HG03064 (cell line): ENCODE data around the gene ADAMTS14.

Experiments used
- ATAC-seq: cut with Tn5 transposase; IDR thresholded peaks from one replicate; pipeline ENCODE4 v1.9.1; 2021; ENCODE audit warnings: low read depth; ENCODE audit not compliant: unreplicated experiment

ADAMTS14 gene

GRCh38 chr10:70726909-70727495, 54.7 kb downstream of the ADAMTS14 start:
- ATAC-seq, result no peak

GRCh38 chr10:70728328-70728727, 56.0 kb downstream of the ADAMTS14 start:
- ATAC-seq, result no peak

GRCh38 chr10:70729763-70730357, 57.6 kb downstream of the ADAMTS14 start:
- no peak for ATAC-seq

- no peak for ATAC-seq
Observed at GRCh38 chr10:70730955-70731354, 58.6 kb downstream of the ADAMTS14 start.

- ATAC-seq, result no peak
Observed at GRCh38 chr10:70732569-70732968, 60.3 kb downstream of the ADAMTS14 start.

GRCh38 chr10:70733051-70733450, 60.7 kb downstream of the ADAMTS14 start:
- ATAC-seq, result no peak

GRCh38 chr10:70735161-70735560, 62.9 kb downstream of the ADAMTS14 start:
- no peak for ATAC-seq

GRCh38 chr10:70736525-70736924, 64.2 kb downstream of the ADAMTS14 start:
- no peak for ATAC-seq

- no peak for ATAC-seq
Observed at GRCh38 chr10:70737250-70737649, 64.9 kb downstream of the ADAMTS14 start.

GRCh38 chr10:70738006-70738760, 65.9 kb downstream of the ADAMTS14 start:
- no peak for ATAC-seq

- no peak for ATAC-seq
Observed at GRCh38 chr10:70738761-70739121, 66.4 kb downstream of the ADAMTS14 start.

GRCh38 chr10:70740406-70741288, 68.3 kb downstream of the ADAMTS14 start:
- no peak for ATAC-seq

- ATAC-seq, result no peak
Observed at GRCh38 chr10:70742537-70743429, 70.5 kb downstream of the ADAMTS14 start.

GRCh38 chr10:70743430-70743788, 71.1 kb downstream of the ADAMTS14 start:
- no peak for ATAC-seq

GRCh38 chr10:70743879-70744278, 71.6 kb downstream of the ADAMTS14 start:
- no peak for ATAC-seq

- ATAC-seq, result no peak
Observed at GRCh38 chr10:70744617-70745143, 72.4 kb downstream of the ADAMTS14 start.

- ATAC-seq, result no peak
Observed at GRCh38 chr10:70745555-70745954, 73.2 kb downstream of the ADAMTS14 start.

- no peak for ATAC-seq
Observed at GRCh38 chr10:70747192-70747965, 75.1 kb downstream of the ADAMTS14 start.

GRCh38 chr10:70748305-70748704, 76.0 kb downstream of the ADAMTS14 start:
- ATAC-seq, result no peak
